Measurements from ENCODE around the gene LIN9. TPM values are rescaled to one million over a fixed set of nuclear protein-coding genes. Genes with fewer than 3 reads are reported as not detected.

LIN9 gene
- total RNA-seq, 4 donors from 2014 or later = 2.1 to 4.7 (median 2.8) TPM

- in situ Hi-C loops (cut with MboI; ENCODE audit: low sequenced_read_pairs in 4 of 4) (no loop called here), intact Hi-C loops (cut with DNase I; ENCODE audit: low total_unique reads) (no loop called here)
- Histone ChIP-seq H3K27ac (no peak overlapping the region), H3K4me3 (no peak overlapping the region), H3K27me3 (no peaks in the 10 kb centered on the region), H3K9me3 (no peaks in the 10 kb centered on the region), H3K4me1 (no peaks in the 10 kb centered on the region), H3K36me3 (no peaks in the 10 kb centered on the region)
- ATAC-seq = no peak
- DNase-seq = no peak
- no peak for TF ChIP-seq CTCF (IDR thresholded peaks at IDR 0.05 in 4 of 5, conservative IDR thresholded peaks at IDR 0.05 in 1 of 5)
- TF ChIP-seq POLR2A (IDR thresholded peaks at IDR 0.05) = no peak
These were observed 106.7 kb downstream of the LIN9 start for GRCh38 chr1:226202246-226202645.

- ATAC-seq (no peak), DNase-seq (no peak)
- no peaks in the 10 kb centered on the region for H3K27me3 ChIP-seq
- no peaks in the 10 kb centered on the region for H3K9me3 ChIP-seq
- H3K4me3 ChIP-seq = no peak overlapping the region
- H3K27ac ChIP-seq = no peak overlapping the region
- in situ Hi-C loops (cut with MboI; ENCODE audit: low sequenced_read_pairs in 4 of 4) = no loop called here
- intact Hi-C loops (cut with DNase I; ENCODE audit: low total_unique reads) = no loop called here
- no peak for TF ChIP-seq CTCF (IDR thresholded peaks at IDR 0.05 in 4 of 5, conservative IDR thresholded peaks at IDR 0.05 in 1 of 5)
- no peak for TF ChIP-seq POLR2A (IDR thresholded peaks at IDR 0.05)
- H3K4me1 ChIP-seq = no peaks in the 10 kb centered on the region
- H3K36me3 ChIP-seq = no peaks in the 10 kb centered on the region
These were observed 107.9 kb downstream of the LIN9 start for GRCh38 chr1:226201029-226201593.

GRCh38 chr1:226199971-226200370, 109.0 kb downstream of the LIN9 start:
- H3K4me1 ChIP-seq = no peaks in the 10 kb centered on the region
- H3K27me3 ChIP-seq = no peaks in the 10 kb centered on the region
- ATAC-seq = no peak
- in situ Hi-C loops (cut with MboI; ENCODE audit: low sequenced_read_pairs in 4 of 4) (loop anchor here (5.0 to 10.0 kb wide), 4 partner anchors 65 to 78 kb away; no protein-coding TSS in a partner anchor), intact Hi-C loops (cut with DNase I; ENCODE audit: low total_unique reads) (no loop called here)
- no peak overlapping the region for H3K27ac ChIP-seq
- H3K9me3 ChIP-seq = no peaks in the 10 kb centered on the region
- no peak for DNase-seq
- no peaks in the 10 kb centered on the region for H3K36me3 ChIP-seq
- TF ChIP-seq CTCF (IDR thresholded peaks at IDR 0.05 in 4 of 5, conservative IDR thresholded peaks at IDR 0.05 in 1 of 5) = no peak
- TF ChIP-seq POLR2A (IDR thresholded peaks at IDR 0.05) = no peak
- no peak overlapping the region for H3K4me3 ChIP-seq

GRCh38 chr1:226195144-226195543, 113.8 kb downstream of the LIN9 start:
- Histone ChIP-seq H3K27ac (no peak overlapping the region), H3K4me3 (no peak overlapping the region), H3K27me3 (no peaks in the 10 kb centered on the region), H3K9me3 (no peaks in the 10 kb centered on the region), H3K4me1 (no peaks in the 10 kb centered on the region), H3K36me3 (no peaks in the 10 kb centered on the region)
- in situ Hi-C loops (cut with MboI; ENCODE audit: low sequenced_read_pairs in 4 of 4) (loop anchor here (5.0 to 10.0 kb wide), 4 partner anchors 60 to 73 kb away; no protein-coding TSS in a partner anchor), intact Hi-C loops (cut with DNase I; ENCODE audit: low total_unique reads) (no loop called here)
- no peak for DNase-seq
- ATAC-seq = no peak
- TF ChIP-seq CTCF (IDR thresholded peaks at IDR 0.05 in 4 of 5, conservative IDR thresholded peaks at IDR 0.05 in 1 of 5) = no peak
- no peak for TF ChIP-seq POLR2A (IDR thresholded peaks at IDR 0.05)
